Muscle of leg (tissue), 11 donors: ENCODE data around the gene NFIC. TPM values are rescaled to one million over a fixed set of nuclear protein-coding genes. Genes with fewer than 3 reads are reported as not detected.
"Not testable (repeated sequence)": the region's sequence is repeated elsewhere in the genome, so short reads cannot be mapped to it uniquely, and the experiment has no call there.

Experiments used
- DNase-seq: peaks from one replicate; pipeline ENCODE4 v3.0.0; 2013
- H3K27ac ChIP-seq: one replicate; pipeline ENCODE4 v1.5.1; 2013; ENCODE audit warnings: mild to moderate bottlenecking, low read length, control low read depth
- H3K27me3 ChIP-seq: one replicate; pipeline ENCODE4 v1.6.1; 2013; ENCODE audit warnings: low read length; ENCODE audit not compliant: control insufficient read depth, insufficient read depth
- H3K36me3 ChIP-seq: one replicate; pipeline ENCODE4 v1.6.1; 2013; ENCODE audit warnings: low read length; ENCODE audit not compliant: control insufficient read depth, insufficient read depth
- H3K4me1 ChIP-seq: one replicate; pipeline ENCODE4 v1.6.1; 2013; ENCODE audit warnings: low read length; ENCODE audit not compliant: control insufficient read depth, insufficient read depth
- H3K4me3 ChIP-seq: one replicate; pipeline ENCODE4 v1.5.1; 2013; ENCODE audit warnings: low read length, control low read depth
- H3K9me3 ChIP-seq: replicated peaks from 2 replicates; pipeline ENCODE4 v1.6.1; 2013; ENCODE audit warnings: low read depth, low read length; ENCODE audit not compliant: control insufficient read depth
- WGBS: methylation state at CpG from one replicate; pipeline ENCODE4 v1.1.5; 2013; ENCODE audit warnings: missing lambda C conversion rate; ENCODE audit not compliant: insufficient coverage; 5-methylcytosine and 5-hydroxymethylcytosine counted together
- polyA plus RNA-seq, 8 donors: library from polyadenylated mRNA; unstranded; fragments of 120-200 nt; gene quantifications; one replicate each; pipeline versions ENCODE4 v1.2.1 to v1.2.3, GENCODE V29; 2013; ENCODE audit warnings: inconsistent platforms in 1 of 8, low replicate concordance in 1 of 8; ENCODE audit not compliant: insufficient read length in 8 of 8, insufficient read depth in 1 of 8
- total RNA-seq: library from RNA; stranded (reverse); fragments of 120-200 nt; gene quantifications from one replicate; pipeline ENCODE4 v1.2.4, GENCODE V29; 2013

NFIC gene
- total and polyA plus RNA-seq, 9 donors, result 18.4 to 54.5 (median 47.0) TPM

- Histone ChIP-seq H3K4me3 (no peak overlapping the region), H3K27ac (no peak overlapping the region), H3K27me3 (no peaks in the 10 kb centered on the region), H3K4me1 (no peaks in the 10 kb centered on the region), H3K9me3 (no peaks in the 10 kb centered on the region), H3K36me3 (peaks cover 10% of the 10 kb centered on the region)
- no peak for DNase-seq
- 92% methylated on average over 26 of the region's 33 CpGs for WGBS
These were observed 54.7 kb downstream of the NFIC start for GRCh38 chr19:3420909-3421619.

GRCh38 chr19:3421656-3422055, 55.3 kb downstream of the NFIC start:
- H3K27ac ChIP-seq, DNase-seq, H3K27me3 ChIP-seq, H3K4me1 ChIP-seq, H3K9me3 ChIP-seq, H3K4me3 ChIP-seq: not testable (repeated sequence)
- 90% methylated on average over 10 of the region's 12 CpGs for WGBS
- peaks cover 16% of the 10 kb centered on the region for H3K36me3 ChIP-seq

GRCh38 chr19:3423183-3423829, 56.9 kb downstream of the NFIC start:
- Histone ChIP-seq H3K9me3 (no peaks in the 10 kb centered on the region), H3K27me3 (no peaks in the 10 kb centered on the region), H3K27ac (no peak overlapping the region), H3K4me3 (no peak overlapping the region), H3K36me3 (peaks cover 21% of the 10 kb centered on the region), H3K4me1 (peaks cover 3% of the 10 kb centered on the region)
- no peak for DNase-seq
- WGBS, result 69% methylated on average over 8 of the region's 29 CpGs

- Histone ChIP-seq H3K4me3 (no peak overlapping the region), H3K27ac (no peak overlapping the region), H3K4me1 (peaks cover 9% of the 10 kb centered on the region), H3K9me3 (no peaks in the 10 kb centered on the region), H3K27me3 (no peaks in the 10 kb centered on the region), H3K36me3 (peaks cover 18% of the 10 kb centered on the region)
- DNase-seq, result no peak
- 84% methylated on average over 9 of the region's 9 CpGs for WGBS
These were observed 60.0 kb downstream of the NFIC start for GRCh38 chr19:3426433-3426832.

GRCh38 chr19:3430366-3430680, 63.9 kb downstream of the NFIC start:
- H3K4me1 ChIP-seq, result peaks cover 19% of the 10 kb centered on the region
- 38% methylated on average over 3 of the region's 5 CpGs for WGBS
- peaks cover 41% of the 10 kb centered on the region for H3K36me3 ChIP-seq

GRCh38 chr19:3431760-3432397, 65.5 kb downstream of the NFIC start:
- no peaks in the 10 kb centered on the region for H3K27me3 ChIP-seq
- DNase-seq, result no peak
- no peak overlapping the region for H3K27ac ChIP-seq
- peaks cover 22% of the 10 kb centered on the region for H3K4me1 ChIP-seq
- no peaks in the 10 kb centered on the region for H3K9me3 ChIP-seq
- no peak overlapping the region for H3K4me3 ChIP-seq
- WGBS, result 82% methylated on average over 13 of the region's 18 CpGs
- H3K36me3 ChIP-seq, result peaks cover 37% of the 10 kb centered on the region

More at GRCh38 chr19:3430366-3430680, 63.9 kb downstream of the NFIC start:
- H3K9me3 ChIP-seq, H3K4me3 ChIP-seq, DNase-seq, H3K27ac ChIP-seq, H3K27me3 ChIP-seq: not testable (repeated sequence)

GRCh38 chr19:3433313-3433712, 66.9 kb downstream of the NFIC start:
- no peak overlapping the region for H3K4me3 ChIP-seq
- WGBS, result no CpG with 5 or more reads among the region's 12 CpGs
- peak; percentile 39 for DNase-seq
- peaks cover 43% of the 10 kb centered on the region for H3K36me3 ChIP-seq
- H3K4me1 ChIP-seq, result peaks cover 19% of the 10 kb centered on the region
- peak overlapping the region; percentile 96 for H3K27ac ChIP-seq
- no peaks in the 10 kb centered on the region for H3K9me3 ChIP-seq
- no peaks in the 10 kb centered on the region for H3K27me3 ChIP-seq

GRCh38 chr19:3433805-3434540, 67.6 kb downstream of the NFIC start:
- no peak overlapping the region for H3K4me3 ChIP-seq
- H3K27ac ChIP-seq, result peak overlapping the region; percentile 96
- H3K36me3 ChIP-seq, result peaks cover 48% of the 10 kb centered on the region
- no peaks in the 10 kb centered on the region for H3K9me3 ChIP-seq
- 82% methylated on average over 11 of the region's 11 CpGs for WGBS
- H3K4me1 ChIP-seq, result peaks cover 13% of the 10 kb centered on the region
- H3K27me3 ChIP-seq, result no peaks in the 10 kb centered on the region
- no peak for DNase-seq

GRCh38 chr19:3434630-3435553, 68.5 kb downstream of the NFIC start:
- 3% methylated on average over 66 of the region's 67 CpGs for WGBS
- peaks cover 13% of the 10 kb centered on the region for H3K4me1 ChIP-seq
- peak overlapping the region; percentile 96 for H3K27ac ChIP-seq
- peaks cover 50% of the 10 kb centered on the region for H3K36me3 ChIP-seq
- DNase-seq, result peak; percentile 97
- peak overlapping the region; percentile 71 for H3K4me3 ChIP-seq
- no peaks in the 10 kb centered on the region for H3K9me3 ChIP-seq
- H3K27me3 ChIP-seq, result no peaks in the 10 kb centered on the region
